ENCODE data around the gene PDXP. TPM values are rescaled to one million over a fixed set of nuclear protein-coding genes. Genes with fewer than 3 reads are reported as not detected.
A peak's percentile ranks its signal among the peaks of the same experiment; 100 is the strongest.

PDXP gene
- total and polyA plus RNA-seq, 4 donors = 23.4 to 42.2 (median 28.5) TPM

DNA sequence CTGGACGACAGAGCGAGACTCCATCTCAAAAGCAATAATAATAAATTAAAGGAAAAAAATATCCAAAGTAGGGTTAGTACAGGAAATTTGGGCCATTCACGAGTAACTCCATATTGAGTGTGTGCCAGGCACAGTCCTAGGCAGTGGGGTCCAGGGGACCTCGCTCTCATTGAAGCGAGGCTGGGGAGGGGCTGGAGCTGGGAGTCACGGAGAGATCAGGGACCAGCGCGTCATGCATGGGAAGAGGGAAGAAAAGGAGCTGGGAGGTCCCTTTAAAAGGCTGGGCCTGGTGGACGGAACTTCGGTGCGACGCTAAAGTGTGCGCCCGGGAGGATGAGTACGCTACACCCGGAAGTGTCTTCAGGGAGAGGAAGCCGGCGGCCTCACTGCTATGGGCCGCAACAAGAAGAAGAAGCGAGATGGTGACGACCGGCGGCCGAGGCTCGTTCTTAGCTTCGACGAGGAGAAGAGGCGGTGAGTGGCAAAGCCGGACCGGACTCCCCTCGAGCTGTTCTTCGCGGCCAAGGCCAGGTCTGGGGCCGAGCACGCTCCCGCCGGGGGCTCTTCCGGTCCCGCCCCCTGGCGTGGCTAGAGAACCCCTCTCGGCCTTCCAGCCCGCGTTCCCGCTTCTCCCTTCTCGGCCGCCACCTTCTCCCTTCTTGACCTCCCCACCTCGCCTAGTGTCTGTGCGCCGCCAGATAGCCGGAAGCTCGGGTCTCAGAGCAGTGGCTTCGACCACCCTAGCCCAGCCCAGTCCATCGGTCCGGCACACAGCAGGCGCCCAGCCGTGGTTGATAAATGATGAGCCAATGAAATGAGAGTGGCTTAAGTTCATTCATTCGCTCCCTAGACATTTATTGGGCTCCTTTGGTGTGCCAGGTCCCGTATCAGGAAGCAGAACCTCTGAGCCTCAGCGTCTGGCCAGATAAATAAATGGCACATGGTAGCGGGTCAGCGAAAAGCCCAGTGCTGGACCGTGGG, 27.8 kb downstream of the PDXP start, which contains the start of gene NOL12:
Gene NOL12 (plus strand): TSS at position 342 of the 981 bp plus-strand sequence. CDS start 50 bp downstream, at position 392.
- peak within 1 kb of the TSS; percentile 73 to 92 for H3K27ac ChIP-seq (ENCODE audit: low read depth in 1 of 2, low read length in 2 of 2)
- peak; percentile 85 for DNase-seq (ENCODE audit: low spot score)
- peak within 1 kb of the TSS; percentile 33 to 87 for H3K9ac ChIP-seq (ENCODE audit: low read depth in 1 of 2, low read length in 2 of 2)
- H3K9me3 ChIP-seq (ENCODE audit: control insufficient read depth in 4 of 4, low read length in 3 of 4) = no peaks in the 10 kb centered on the region
- H3K4me3 ChIP-seq (ENCODE audit: low read depth in 1 of 3, low read length in 3 of 3) = peak within 1 kb of the TSS; percentile 74 to 88 (median 81)
- no peaks in the 10 kb centered on the region for H3K27me3 ChIP-seq (ENCODE audit: control insufficient read depth in 4 of 4, insufficient read depth in 4 of 4, low read length in 3 of 4)
- 3% methylated on average over 62 of the region's 62 CpGs for WGBS
- peaks cover 3 to 39% (median 31%) of the 10 kb centered on the region in 4 donors for H3K4me1 ChIP-seq (ENCODE audit: control insufficient read depth in 4 of 4, insufficient read depth in 4 of 4, low read length in 3 of 4)
- TF ChIP-seq FOXA1 (IDR thresholded peaks at IDR 0.05) (peak; percentile 65), YY1 (IDR thresholded peaks at IDR 0.05) (peak; percentile 71), RAD21 (IDR thresholded peaks at IDR 0.05) (peak in 1 of 2 donors; percentile 34), HNF4G (IDR thresholded peaks at IDR 0.05) (no peak), NR2F2 (IDR thresholded peaks at IDR 0.05) (no peak), HNF4A (conservative IDR thresholded peaks at IDR 0.05) (peak in 1 of 2 donors; percentile 21), JUND (IDR thresholded peaks at IDR 0.05) (peak in 1 of 2 donors; percentile 28), EGR1 (IDR thresholded peaks at IDR 0.05; ENCODE audit: low read depth in 2 of 2) (no peak), SP1 (IDR thresholded peaks at IDR 0.05) (peak; percentile 67), TAF1 (conservative IDR thresholded peaks at IDR 0.05) (no peak), RXRA (IDR thresholded peaks at IDR 0.05) (peak in 1 of 2 donors; percentile 30), FOXA2 (IDR thresholded peaks at IDR 0.05) (peak; percentile 18), GABPA (IDR thresholded peaks at IDR 0.05 in 1 of 2, conservative IDR thresholded peaks at IDR 0.05 in 1 of 2) (peak; percentile 93 to 97)
- TF ChIP-seq, protein P1, sequence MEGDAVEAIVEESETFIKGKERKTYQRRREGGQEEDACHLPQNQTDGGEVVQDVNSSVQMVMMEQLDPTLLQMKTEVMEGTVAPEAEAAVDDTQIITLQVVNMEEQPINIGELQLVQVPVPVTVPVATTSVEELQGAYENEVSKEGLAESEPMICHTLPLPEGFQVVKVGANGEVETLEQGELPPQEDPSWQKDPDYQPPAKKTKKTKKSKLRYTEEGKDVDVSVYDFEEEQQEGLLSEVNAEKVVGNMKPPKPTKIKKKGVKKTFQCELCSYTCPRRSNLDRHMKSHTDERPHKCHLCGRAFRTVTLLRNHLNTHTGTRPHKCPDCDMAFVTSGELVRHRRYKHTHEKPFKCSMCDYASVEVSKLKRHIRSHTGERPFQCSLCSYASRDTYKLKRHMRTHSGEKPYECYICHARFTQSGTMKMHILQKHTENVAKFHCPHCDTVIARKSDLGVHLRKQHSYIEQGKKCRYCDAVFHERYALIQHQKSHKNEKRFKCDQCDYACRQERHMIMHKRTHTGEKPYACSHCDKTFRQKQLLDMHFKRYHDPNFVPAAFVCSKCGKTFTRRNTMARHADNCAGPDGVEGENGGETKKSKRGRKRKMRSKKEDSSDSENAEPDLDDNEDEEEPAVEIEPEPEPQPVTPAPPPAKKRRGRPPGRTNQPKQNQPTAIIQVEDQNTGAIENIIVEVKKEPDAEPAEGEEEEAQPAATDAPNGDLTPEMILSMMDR (IDR thresholded peaks at IDR 0.05; ENCODE audit: low read depth, low read length, missing input control) = no peak
- TF ChIP-seq, protein P2, sequence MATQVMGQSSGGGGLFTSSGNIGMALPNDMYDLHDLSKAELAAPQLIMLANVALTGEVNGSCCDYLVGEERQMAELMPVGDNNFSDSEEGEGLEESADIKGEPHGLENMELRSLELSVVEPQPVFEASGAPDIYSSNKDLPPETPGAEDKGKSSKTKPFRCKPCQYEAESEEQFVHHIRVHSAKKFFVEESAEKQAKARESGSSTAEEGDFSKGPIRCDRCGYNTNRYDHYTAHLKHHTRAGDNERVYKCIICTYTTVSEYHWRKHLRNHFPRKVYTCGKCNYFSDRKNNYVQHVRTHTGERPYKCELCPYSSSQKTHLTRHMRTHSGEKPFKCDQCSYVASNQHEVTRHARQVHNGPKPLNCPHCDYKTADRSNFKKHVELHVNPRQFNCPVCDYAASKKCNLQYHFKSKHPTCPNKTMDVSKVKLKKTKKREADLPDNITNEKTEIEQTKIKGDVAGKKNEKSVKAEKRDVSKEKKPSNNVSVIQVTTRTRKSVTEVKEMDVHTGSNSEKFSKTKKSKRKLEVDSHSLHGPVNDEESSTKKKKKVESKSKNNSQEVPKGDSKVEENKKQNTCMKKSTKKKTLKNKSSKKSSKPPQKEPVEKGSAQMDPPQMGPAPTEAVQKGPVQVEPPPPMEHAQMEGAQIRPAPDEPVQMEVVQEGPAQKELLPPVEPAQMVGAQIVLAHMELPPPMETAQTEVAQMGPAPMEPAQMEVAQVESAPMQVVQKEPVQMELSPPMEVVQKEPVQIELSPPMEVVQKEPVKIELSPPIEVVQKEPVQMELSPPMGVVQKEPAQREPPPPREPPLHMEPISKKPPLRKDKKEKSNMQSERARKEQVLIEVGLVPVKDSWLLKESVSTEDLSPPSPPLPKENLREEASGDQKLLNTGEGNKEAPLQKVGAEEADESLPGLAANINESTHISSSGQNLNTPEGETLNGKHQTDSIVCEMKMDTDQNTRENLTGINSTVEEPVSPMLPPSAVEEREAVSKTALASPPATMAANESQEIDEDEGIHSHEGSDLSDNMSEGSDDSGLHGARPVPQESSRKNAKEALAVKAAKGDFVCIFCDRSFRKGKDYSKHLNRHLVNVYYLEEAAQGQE (IDR thresholded peaks at IDR 0.05) = no peak
- TF ChIP-seq, protein P3, sequence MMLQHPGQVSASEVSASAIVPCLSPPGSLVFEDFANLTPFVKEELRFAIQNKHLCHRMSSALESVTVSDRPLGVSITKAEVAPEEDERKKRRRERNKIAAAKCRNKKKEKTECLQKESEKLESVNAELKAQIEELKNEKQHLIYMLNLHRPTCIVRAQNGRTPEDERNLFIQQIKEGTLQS (IDR thresholded peaks at IDR 0.05) = no peak
- TF ChIP-seq, protein P4, sequence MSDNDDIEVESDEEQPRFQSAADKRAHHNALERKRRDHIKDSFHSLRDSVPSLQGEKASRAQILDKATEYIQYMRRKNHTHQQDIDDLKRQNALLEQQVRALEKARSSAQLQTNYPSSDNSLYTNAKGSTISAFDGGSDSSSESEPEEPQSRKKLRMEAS (IDR thresholded peaks at IDR 0.05) = peak; percentile 75
- TF ChIP-seq, protein P5, sequence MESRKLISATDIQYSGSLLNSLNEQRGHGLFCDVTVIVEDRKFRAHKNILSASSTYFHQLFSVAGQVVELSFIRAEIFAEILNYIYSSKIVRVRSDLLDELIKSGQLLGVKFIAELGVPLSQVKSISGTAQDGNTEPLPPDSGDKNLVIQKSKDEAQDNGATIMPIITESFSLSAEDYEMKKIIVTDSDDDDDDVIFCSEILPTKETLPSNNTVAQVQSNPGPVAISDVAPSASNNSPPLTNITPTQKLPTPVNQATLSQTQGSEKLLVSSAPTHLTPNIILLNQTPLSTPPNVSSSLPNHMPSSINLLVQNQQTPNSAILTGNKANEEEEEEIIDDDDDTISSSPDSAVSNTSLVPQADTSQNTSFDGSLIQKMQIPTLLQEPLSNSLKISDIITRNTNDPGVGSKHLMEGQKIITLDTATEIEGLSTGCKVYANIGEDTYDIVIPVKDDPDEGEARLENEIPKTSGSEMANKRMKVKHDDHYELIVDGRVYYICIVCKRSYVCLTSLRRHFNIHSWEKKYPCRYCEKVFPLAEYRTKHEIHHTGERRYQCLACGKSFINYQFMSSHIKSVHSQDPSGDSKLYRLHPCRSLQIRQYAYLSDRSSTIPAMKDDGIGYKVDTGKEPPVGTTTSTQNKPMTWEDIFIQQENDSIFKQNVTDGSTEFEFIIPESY (IDR thresholded peaks at IDR 0.05) = no peak
- peaks cover 5 to 19% (median 12%) of the 10 kb centered on the region in 4 donors for H3K36me3 ChIP-seq (ENCODE audit: control insufficient read depth in 4 of 4, insufficient read depth in 3 of 4, low read depth in 1 of 4, low read length in 3 of 4)

All from liver (tissue), 9 donors.